ENCODE data around the gene CNRIP1. TPM values are rescaled to one million over a fixed set of nuclear protein-coding genes. Genes with fewer than 3 reads are reported as not detected.
A peak's percentile ranks its signal among the peaks of the same experiment; 100 is the strongest.

The CNRIP1 gene
- polyA plus RNA-seq, 2 of the 4 experiments (the other 2 are of a cell fraction), result 0.93 to 2.9 TPM

GRCh38 chr2:68352651-68353391 lies 33.1 kb upstream of the CNRIP1 start:
- Histone ChIP-seq H3K4me3 (no peak overlapping the region), H3K9me3 (no peaks in the 10 kb centered on the region), H3K4me1 (no peaks in the 10 kb centered on the region), H3K27ac (no peak overlapping the region), H3K4me2 (no peak overlapping the region)
- ChIA-PET POLR2A (no interaction called here), CTCF (interaction anchor here (0.6 kb wide), 1 partner anchor 92 kb away, joined by 4 read pairs; no protein-coding TSS in a partner anchor)
- FAIRE-seq (no peak), ATAC-seq (no peak), DNase-seq (ENCODE audit: low read depth in 1 of 2, low spot score in 1 of 2) (no peak)
- TF ChIP-seq TFCP2L1 (CRISPR knock-in tag; IDR thresholded peaks at IDR 0.05) (no peak), CHD4 (IDR thresholded peaks at IDR 0.05; ENCODE audit: borderline replicate concordance) (no peak), MAZ (IDR thresholded peaks at IDR 0.05; ENCODE audit: borderline replicate concordance, low read depth, low read length) (no peak), NFE2L2 (conservative IDR thresholded peaks at IDR 0.05; ENCODE audit: low read length) (no peak), BHLHE40 (IDR thresholded peaks at IDR 0.05; ENCODE audit: low read depth, low read length) (no peak), FOSB (CRISPR knock-in tag; IDR thresholded peaks at IDR 0.05) (no peak), PBX3 (IDR thresholded peaks at IDR 0.05) (no peak), POLR2AphosphoS2 (conservative IDR thresholded peaks at IDR 0.05; ENCODE audit: low read length) (no peak), KDM5A (IDR thresholded peaks at IDR 0.05) (no peak), EHMT2 (IDR thresholded peaks at IDR 0.05; ENCODE audit: low read depth) (no peak), HEYL (CRISPR knock-in tag; IDR thresholded peaks at IDR 0.05) (no peak), BCL3 (IDR thresholded peaks at IDR 0.05) (no peak), MAFK (IDR thresholded peaks at IDR 0.05; ENCODE audit: partially characterized antibody) (peak; percentile 82), FOSL2 (IDR thresholded peaks at IDR 0.05) (no peak), FOSL2 (CRISPR knock-in tag; IDR thresholded peaks at IDR 0.05) (0 out of 2 replicates have a peak, but pooled peaks have one; percentile 12), SREBF2 (IDR thresholded peaks at IDR 0.05) (no peak), EHF (CRISPR knock-in tag; IDR thresholded peaks at IDR 0.05) (no peak)
- 22% methylated on average over 2 of the region's 2 CpGs for WGBS (ENCODE audit: missing lambda C conversion rate)

- CTCF ChIA-PET, result interaction anchor here (0.6 to 2.4 kb wide), 4 partner anchors 13 to 93 kb away, joined by 3 to 5 read pairs (median 4); no protein-coding TSS in a partner anchor
- no peak for ATAC-seq
- no peak overlapping the region for H3K4me2 ChIP-seq
Measured at GRCh38 chr2:68351997-68352396, 32.2 kb upstream of the CNRIP1 start.

More at GRCh38 chr2:68351997-68352396, 32.2 kb upstream of the CNRIP1 start:
- POLR2A ChIA-PET, result no interaction called here
- TF ChIP-seq MAX (IDR thresholded peaks at IDR 0.05), result no peak
- TF ChIP-seq NPAS2 (CRISPR knock-in tag; IDR thresholded peaks at IDR 0.05; ENCODE audit: borderline replicate concordance), result no peak
- TF ChIP-seq CTCF (IDR thresholded peaks at IDR 0.05), result no peak
- TF ChIP-seq TP53 (CRISPR knock-in tag; IDR thresholded peaks at IDR 0.05), result no peak
- TF ChIP-seq E2F6 (IDR thresholded peaks at IDR 0.05; ENCODE audit: borderline replicate concordance, low read depth), result no peak
- no peak for TF ChIP-seq TFCP2L1 (CRISPR knock-in tag; IDR thresholded peaks at IDR 0.05)
- Histone ChIP-seq H3K4me3 (no peak overlapping the region), H3K27ac (no peak overlapping the region), H3K4me1 (no peaks in the 10 kb centered on the region), H3K9me3 (no peaks in the 10 kb centered on the region)
- DNase-seq (ENCODE audit: low read depth in 1 of 2, low spot score in 1 of 2) (no peak), FAIRE-seq (no peak)
- WGBS (ENCODE audit: missing lambda C conversion rate), result 79% methylated on average over 6 of the region's 6 CpGs

All from A549 (cell line).